Activated naive CD4-positive, alpha-beta T cell treated with anti-CD3 and anti-CD28 coated beads, Interleukin-2, amount 10 ng/mL, durations not matched to agents 7 days and 5 days (primary cell): ENCODE data around the gene TTLL9.

Experiments used
- CTCF ChIA-PET: fragments of 350-600 bp; sonication (Branson Sonifier 250); formaldehyde crosslinking; loops from one replicate; lab custom pipeline; 2021; ENCODE audit warnings: antibody characterized with exemption; lab: Charles Lee
- DNase-seq: peaks from one replicate; pipeline ENCODE4 v3.0.0-alpha.2; 2020
- H3K27ac Mint-ChIP-seq: one replicate; pipeline ENCODE4 v1.8.0; 2021; ENCODE audit warnings: mild to moderate bottlenecking, moderate library complexity, mixed read lengths
- H3K27me3 Mint-ChIP-seq: one replicate; pipeline ENCODE4 v1.8.0; 2021; ENCODE audit warnings: mild to moderate bottlenecking, mixed read lengths
- H3K36me3 Mint-ChIP-seq: one replicate; pipeline ENCODE4 v1.8.0; 2021; ENCODE audit warnings: mixed read lengths
- H3K4me1 Mint-ChIP-seq: one replicate; pipeline ENCODE4 v1.8.0; 2021; ENCODE audit warnings: mixed read lengths
- H3K4me3 Mint-ChIP-seq: one replicate; pipeline ENCODE4 v1.8.0; 2021; ENCODE audit warnings: mild to moderate bottlenecking, moderate library complexity, mixed read lengths
- H3K9me3 Mint-ChIP-seq: one replicate; pipeline ENCODE4 v1.8.0; 2021; ENCODE audit warnings: mixed read lengths

TTLL9 gene

DNA sequence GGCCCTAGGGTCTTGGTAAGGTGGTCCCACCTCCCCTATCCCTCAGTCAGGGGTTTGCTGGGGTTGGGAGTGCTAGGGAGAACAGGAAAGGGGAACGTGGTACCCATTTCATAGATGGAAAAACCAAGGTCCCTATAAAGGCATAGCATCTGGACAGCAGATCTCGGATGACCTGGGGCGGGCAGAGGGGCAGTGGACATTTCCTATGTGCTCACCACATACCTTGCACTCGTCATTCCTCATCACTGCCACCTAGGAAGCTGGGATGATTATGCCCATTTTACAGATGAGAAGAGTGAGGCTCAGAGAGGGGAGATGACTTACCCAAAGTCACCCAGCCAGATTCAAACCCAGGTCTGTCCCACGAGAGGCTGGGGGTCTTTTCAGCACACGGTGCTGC is 39.2 kb upstream of the TTLL9 start:
- H3K9me3 Mint-ChIP-seq, result no peaks in the 10 kb centered on the region
- H3K4me3 Mint-ChIP-seq, result no peak overlapping the region
- H3K27ac Mint-ChIP-seq, result no peak overlapping the region
- CTCF ChIA-PET, result interaction anchor here (0.6 to 1.1 kb wide), 3 partner anchors 14 to 49 kb away, joined by 3 read pairs; partner anchors contain the start of gene FOXS1
- H3K36me3 Mint-ChIP-seq, result no peaks in the 10 kb centered on the region
- H3K27me3 Mint-ChIP-seq, result peaks cover 3% of the 10 kb centered on the region
- no peak for DNase-seq
- H3K4me1 Mint-ChIP-seq, result peaks cover 6% of the 10 kb centered on the region

- Mint-ChIP-seq H3K4me3 (no peak overlapping the region), H3K36me3 (no peaks in the 10 kb centered on the region), H3K27me3 (peaks cover 5% of the 10 kb centered on the region), H3K4me1 (peaks cover 12% of the 10 kb centered on the region), H3K27ac (no peak overlapping the region), H3K9me3 (no peaks in the 10 kb centered on the region)
- CTCF ChIA-PET, result interaction anchor here (0.6 to 1.4 kb wide), 3 partner anchors 9 to 259 kb away, joined by 3 read pairs; no protein-coding TSS in a partner anchor
- no peak for DNase-seq
Measured at GRCh38 chr20:31831771-31832306, 38.6 kb upstream of the TTLL9 start.

- H3K27me3 Mint-ChIP-seq, result peaks cover 5% of the 10 kb centered on the region
- H3K27ac Mint-ChIP-seq, result no peak overlapping the region
- H3K36me3 Mint-ChIP-seq, result no peaks in the 10 kb centered on the region
- peaks cover 12% of the 10 kb centered on the region for H3K4me1 Mint-ChIP-seq
- CTCF ChIA-PET, result interaction anchor here (0.8 to 1.9 kb wide), 8 partner anchors 9 to 258 kb away, joined by 3 to 9 read pairs (median 3); no protein-coding TSS in a partner anchor
- no peaks in the 10 kb centered on the region for H3K9me3 Mint-ChIP-seq
- peak; percentile 72 for DNase-seq
- H3K4me3 Mint-ChIP-seq, result no peak overlapping the region
Measured at GRCh38 chr20:31833130-31833930, 37.1 kb upstream of the TTLL9 start.

DNA sequence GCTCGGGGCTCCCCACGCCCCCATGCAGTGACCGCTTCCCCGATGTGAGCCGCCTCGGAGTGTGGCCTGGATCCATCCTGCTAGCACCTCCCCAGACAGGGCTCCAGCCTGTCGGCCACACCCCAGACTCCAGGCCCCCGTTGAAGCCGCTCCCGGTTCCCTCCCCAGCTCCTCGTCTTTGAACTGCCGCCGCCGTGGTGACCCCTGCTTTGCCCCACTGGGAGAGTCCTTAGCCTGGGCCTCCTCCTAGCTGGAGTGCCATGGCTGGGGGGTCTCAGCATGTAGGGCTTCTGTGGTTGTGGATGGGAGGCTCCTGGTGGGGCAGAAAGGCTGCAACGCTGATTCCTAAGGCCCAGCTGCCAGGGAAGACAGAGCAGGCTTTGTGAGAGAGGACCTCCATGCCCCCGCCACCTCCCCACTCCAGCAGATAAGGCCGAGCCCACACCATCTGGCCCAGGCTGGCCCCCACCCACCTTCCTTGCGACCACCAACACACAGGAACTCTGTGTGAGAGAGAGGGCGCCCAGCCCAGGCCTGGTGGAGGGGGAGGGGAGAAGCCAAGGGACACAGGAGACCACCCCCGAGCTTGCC is 36.4 kb upstream of the TTLL9 start:
- DNase-seq, result no peak
- Mint-ChIP-seq H3K27ac (no peak overlapping the region), H3K27me3 (peaks cover 5% of the 10 kb centered on the region), H3K4me3 (no peak overlapping the region), H3K9me3 (no peaks in the 10 kb centered on the region), H3K36me3 (no peaks in the 10 kb centered on the region), H3K4me1 (peaks cover 12% of the 10 kb centered on the region)
- CTCF ChIA-PET, result interaction anchor here (0.8 to 3.0 kb wide), 7 partner anchors 8 to 197 kb away, joined by 3 to 12 read pairs (median 4); no protein-coding TSS in a partner anchor

DNA sequence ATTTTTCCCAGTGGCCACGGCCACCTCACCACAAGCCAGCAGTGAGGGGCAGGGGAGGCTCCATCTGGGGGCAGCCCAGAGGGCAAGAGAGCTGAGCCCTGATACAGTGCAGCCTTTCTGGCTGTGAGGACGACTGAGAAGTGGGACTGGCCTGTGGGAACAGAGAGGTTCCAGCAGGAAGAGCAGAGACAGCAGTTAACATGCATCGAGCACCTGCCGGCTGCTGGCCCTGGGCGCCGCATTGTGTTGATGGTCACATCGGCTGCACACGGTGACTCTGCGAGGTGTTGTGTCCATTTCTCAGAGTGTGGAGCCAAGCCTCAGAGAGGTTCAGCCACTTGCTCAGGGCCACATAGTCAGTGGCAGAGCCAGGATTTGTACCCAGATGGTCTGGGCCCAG is 34.9 kb upstream of the TTLL9 start:
- no peaks in the 10 kb centered on the region for H3K36me3 Mint-ChIP-seq
- H3K4me3 Mint-ChIP-seq, result no peak overlapping the region
- CTCF ChIA-PET, result interaction anchor here (3.0 to 4.1 kb wide), 2 partner anchors 11 to 12 kb away, joined by 12 to 24 read pairs; no protein-coding TSS in a partner anchor
- no peak overlapping the region for H3K27ac Mint-ChIP-seq
- no peak for DNase-seq
- H3K4me1 Mint-ChIP-seq, result peaks cover 12% of the 10 kb centered on the region
- no peaks in the 10 kb centered on the region for H3K9me3 Mint-ChIP-seq
- H3K27me3 Mint-ChIP-seq, result peaks cover 5% of the 10 kb centered on the region

DNA sequence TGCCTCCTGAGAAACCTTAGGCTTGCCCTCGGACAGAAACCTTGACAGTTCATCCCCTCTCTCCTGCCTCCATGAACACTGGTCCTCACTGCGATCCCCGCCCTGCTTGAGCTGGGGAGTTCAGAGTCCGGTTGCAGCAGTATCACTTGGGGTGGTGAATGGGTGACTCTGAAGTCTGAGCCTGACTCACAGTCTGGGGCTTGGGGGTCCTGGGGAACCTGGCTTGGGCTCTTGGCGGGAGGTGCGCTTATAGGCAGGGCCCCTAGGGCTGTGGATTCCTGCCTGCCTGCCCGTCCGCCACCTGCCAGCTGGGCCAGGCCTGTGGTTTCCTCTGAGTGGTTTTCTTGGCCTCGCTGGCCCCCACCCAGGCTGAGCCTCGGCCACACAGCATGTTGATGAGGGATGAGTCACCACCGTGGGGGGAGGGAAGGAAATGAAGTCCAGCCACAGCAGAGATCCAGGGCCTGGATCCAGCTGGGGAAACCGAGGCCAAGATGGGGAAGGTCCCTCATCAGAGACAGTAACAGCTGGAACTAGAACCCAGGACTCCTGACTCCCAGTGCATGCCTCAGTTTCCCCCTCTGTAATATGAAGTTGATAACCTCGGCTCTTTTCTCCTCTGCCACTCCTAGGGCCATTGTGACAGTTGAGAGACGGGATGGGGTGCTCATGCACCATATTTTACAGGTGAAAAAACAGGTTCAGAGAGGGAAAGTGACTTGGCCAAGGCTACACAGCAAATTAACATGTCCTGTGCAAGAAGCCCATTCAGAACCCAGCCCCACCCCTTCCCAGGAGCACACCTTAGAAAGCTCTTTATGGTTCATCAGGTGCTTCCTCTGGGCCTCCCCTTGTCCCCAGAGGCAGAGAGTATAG is 34.2 kb upstream of the TTLL9 start:
- CTCF ChIA-PET, result interaction anchor here (1.3 to 6.7 kb wide), 5 partner anchors 10 to 116 kb away, joined by 5 to 40 read pairs (median 12); partner anchors contain the start of gene PDRG1
- peaks cover 12% of the 10 kb centered on the region for H3K4me1 Mint-ChIP-seq
- H3K27me3 Mint-ChIP-seq, result peaks cover 5% of the 10 kb centered on the region
- no peak overlapping the region for H3K4me3 Mint-ChIP-seq
- H3K27ac Mint-ChIP-seq, result no peak overlapping the region
- no peaks in the 10 kb centered on the region for H3K9me3 Mint-ChIP-seq
- peak; percentile 49 for DNase-seq
- no peaks in the 10 kb centered on the region for H3K36me3 Mint-ChIP-seq

DNA sequence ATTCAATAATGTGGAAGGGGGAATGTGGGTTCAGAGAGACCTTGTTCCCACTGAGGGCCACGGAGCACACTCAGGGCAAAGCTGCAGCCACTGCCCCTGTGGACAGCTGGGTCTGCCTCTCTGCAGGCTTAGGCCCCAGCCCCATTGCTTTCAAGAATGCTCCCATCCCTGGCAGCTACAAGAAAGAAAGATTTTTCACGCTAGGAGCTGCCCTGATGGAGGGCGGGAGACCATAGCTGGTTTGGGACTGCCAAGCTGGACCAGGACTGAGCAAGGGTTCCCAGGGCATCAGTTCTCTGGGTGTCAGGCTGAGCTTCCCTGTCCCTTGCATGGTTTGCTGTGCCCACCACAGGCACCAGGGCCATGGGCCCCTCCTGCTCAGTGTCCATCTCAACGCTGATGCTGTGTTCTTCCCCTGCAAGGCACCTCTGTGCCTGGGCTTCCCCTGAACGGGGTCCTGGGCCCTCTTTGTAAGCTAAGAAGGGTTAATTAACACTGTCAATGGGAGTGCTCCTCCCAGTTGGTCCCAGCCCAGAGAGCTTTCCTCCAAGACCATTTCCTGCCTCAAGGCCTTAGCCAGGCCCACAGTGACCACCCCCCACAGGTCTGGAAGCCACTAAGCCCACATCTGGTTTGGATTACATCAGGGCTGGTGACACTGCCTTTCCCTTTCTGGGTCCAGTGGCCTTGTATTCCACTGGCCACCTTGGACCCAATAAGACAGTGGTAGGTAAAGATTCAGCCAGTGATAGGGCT is 33.4 kb upstream of the TTLL9 start:
- no peaks in the 10 kb centered on the region for H3K36me3 Mint-ChIP-seq
- H3K27me3 Mint-ChIP-seq, result peaks cover 5% of the 10 kb centered on the region
- H3K4me3 Mint-ChIP-seq, result no peak overlapping the region
- H3K4me1 Mint-ChIP-seq, result peaks cover 12% of the 10 kb centered on the region
- CTCF ChIA-PET, result interaction anchor here (1.0 to 6.7 kb wide), 7 partner anchors 10 to 195 kb away, joined by 3 to 40 read pairs (median 10); partner anchors contain the start of gene PDRG1
- H3K9me3 Mint-ChIP-seq, result no peaks in the 10 kb centered on the region
- DNase-seq, result no peak
- no peak overlapping the region for H3K27ac Mint-ChIP-seq

DNA sequence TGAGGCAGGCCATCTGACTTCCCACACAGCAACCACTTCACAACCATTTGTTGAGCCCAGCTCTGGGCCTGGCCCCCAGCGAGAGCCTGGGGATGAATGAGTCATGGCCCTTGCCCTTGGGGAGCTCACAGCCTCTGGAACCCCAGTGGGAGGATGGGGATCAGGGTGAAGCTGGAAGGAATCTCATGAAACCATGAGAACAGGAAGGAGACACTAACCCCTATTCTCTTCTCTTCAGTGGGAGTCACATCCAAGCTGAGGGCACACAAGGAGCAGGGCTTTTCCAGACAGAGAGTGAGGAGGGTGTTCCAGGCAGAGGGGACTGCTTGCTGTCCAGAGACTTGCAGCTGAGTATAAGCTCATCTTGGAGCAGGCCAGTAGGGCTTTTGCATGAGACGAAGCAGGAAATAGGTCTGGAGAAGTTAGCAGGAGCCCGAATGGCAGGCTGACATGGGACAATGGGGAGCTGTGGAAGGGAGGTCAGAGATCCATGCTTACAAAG is 32.5 kb upstream of the TTLL9 start:
- no peaks in the 10 kb centered on the region for H3K36me3 Mint-ChIP-seq
- no peak overlapping the region for H3K4me3 Mint-ChIP-seq
- H3K27me3 Mint-ChIP-seq, result peaks cover 5% of the 10 kb centered on the region
- H3K9me3 Mint-ChIP-seq, result no peaks in the 10 kb centered on the region
- no peak for DNase-seq
- H3K27ac Mint-ChIP-seq, result no peak overlapping the region
- H3K4me1 Mint-ChIP-seq, result peaks cover 12% of the 10 kb centered on the region
- CTCF ChIA-PET, result interaction anchor here (1.0 to 6.7 kb wide), 6 partner anchors 9 to 194 kb away, joined by 3 to 40 read pairs (median 7); no protein-coding TSS in a partner anchor

DNA sequence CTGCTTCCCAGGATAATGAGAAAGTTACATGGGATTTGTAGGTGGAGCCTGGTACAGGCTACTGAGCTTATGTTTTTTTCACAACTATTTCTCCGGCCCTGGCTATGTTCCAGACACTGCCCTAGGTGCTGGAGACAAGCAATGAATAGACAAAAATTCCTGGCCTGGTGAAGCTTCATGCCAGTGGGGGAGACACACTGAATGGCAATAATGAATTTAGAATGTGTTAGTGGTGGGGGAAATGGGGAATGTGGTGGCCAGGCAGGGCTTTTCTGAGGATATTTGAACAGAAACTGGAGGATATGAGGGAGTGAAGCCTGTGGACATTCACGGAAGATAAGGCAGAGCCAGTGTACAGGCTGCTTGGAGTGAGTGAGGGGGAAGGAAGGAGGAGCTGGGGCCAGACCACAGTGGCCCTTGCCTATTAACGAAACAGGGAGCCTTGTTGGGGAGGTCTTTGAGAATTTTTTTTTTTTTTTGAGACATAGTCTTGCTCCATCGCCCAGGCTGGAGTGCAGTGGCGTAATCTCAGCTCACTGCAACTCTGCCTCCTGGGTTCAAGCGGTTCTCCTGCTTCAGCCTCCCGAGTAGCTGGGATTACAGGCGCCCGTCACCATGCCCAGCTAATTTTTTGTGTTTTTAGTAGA is 31.7 kb upstream of the TTLL9 start:
- no peak overlapping the region for H3K4me3 Mint-ChIP-seq
- H3K27ac Mint-ChIP-seq, result no peak overlapping the region
- no peaks in the 10 kb centered on the region for H3K36me3 Mint-ChIP-seq
- peaks cover 6% of the 10 kb centered on the region for H3K27me3 Mint-ChIP-seq
- no peaks in the 10 kb centered on the region for H3K9me3 Mint-ChIP-seq
- CTCF ChIA-PET, result interaction anchor here (1.3 to 6.7 kb wide), 5 partner anchors 8 to 193 kb away, joined by 3 to 40 read pairs (median 10); no protein-coding TSS in a partner anchor
- no peak for DNase-seq
- peaks cover 12% of the 10 kb centered on the region for H3K4me1 Mint-ChIP-seq

DNA sequence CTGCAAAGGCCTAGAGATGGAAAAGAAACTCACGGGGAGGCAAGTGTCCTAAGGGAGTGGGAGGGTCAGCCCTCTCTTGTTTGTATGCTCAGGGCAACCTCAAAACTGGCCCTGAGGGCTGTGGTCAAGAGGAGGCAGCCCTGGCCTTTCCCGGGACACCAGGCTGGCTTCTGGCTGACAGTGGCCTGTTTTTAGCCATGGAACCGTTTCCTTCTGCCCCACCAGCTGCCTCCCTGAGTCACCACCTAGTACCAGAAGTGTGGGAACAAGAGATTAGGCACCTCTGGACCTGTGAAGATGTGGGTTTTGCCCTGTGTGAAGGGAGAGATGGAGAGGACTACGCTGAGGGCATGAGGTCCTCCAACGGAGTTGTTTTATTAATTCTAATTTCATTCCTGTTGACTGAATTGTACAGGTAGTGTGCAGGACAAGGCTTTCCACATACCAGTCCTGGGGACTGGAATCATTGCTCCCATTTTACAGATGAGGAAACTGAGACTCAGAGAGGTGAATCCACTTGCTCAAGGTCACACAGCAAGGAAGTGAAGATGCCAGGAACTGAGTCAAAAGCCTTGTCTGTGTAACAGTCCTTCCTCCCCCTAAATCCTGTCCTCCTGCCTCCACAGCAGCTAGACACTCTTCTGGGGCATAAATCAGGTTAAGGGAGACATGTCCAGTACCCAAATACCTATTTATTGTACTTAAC is 30.5 kb upstream of the TTLL9 start:
- Mint-ChIP-seq H3K27me3 (peaks cover 13% of the 10 kb centered on the region), H3K36me3 (no peaks in the 10 kb centered on the region), H3K4me1 (peaks cover 12% of the 10 kb centered on the region), H3K4me3 (no peak overlapping the region), H3K9me3 (no peaks in the 10 kb centered on the region), H3K27ac (no peak overlapping the region)
- CTCF ChIA-PET, result interaction anchor here (4.1 to 6.7 kb wide), 2 partner anchors 13 to 16 kb away, joined by 24 to 40 read pairs; no protein-coding TSS in a partner anchor
- DNase-seq, result no peak

DNA sequence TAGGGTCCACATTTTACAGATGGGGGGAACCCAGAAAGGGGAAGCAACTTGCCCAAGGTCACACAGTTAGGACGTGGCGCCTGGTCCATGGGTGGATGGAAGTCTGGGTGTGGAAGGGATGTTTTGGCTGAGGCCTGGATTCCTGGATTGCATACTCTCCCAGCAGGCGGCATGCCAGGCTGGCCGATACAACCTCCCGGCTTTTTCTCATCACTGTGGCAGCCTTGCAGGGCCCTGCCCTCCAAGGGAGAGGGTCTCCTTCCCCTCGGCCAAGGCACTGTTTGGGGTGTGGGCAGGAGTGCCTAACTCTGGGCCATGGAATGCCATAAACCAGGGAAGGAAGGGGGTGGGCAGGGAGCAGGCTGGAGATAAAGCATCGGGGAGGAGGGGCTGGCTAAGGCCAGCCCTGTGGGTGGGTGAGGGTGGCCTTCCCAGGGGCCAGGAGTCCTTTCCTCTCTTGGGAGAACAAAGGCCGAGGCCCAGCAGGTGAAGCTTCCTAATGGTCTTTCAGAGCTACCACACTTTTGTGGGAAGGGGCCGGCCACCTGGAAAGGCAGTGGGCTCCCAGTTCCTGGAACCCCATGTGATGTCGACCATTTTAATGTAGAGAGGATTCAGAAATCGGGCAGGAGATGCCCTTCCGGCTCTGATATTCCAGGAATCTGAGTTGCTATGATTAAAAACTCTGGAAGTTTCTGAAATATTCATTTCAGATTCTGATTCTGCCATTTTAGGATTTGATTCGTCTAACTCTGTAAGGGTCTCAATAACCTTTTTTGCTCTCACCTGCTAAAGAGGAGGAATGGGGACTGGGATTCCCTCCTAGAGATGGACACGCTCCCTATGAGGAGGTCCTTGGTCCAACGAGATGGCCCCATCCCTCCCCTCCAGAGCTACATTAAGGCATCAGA is 29.3 kb upstream of the TTLL9 start:
- Mint-ChIP-seq H3K4me1 (peaks cover 6% of the 10 kb centered on the region), H3K4me3 (no peak overlapping the region), H3K36me3 (no peaks in the 10 kb centered on the region), H3K27ac (no peak overlapping the region), H3K27me3 (peaks cover 10% of the 10 kb centered on the region), H3K9me3 (no peaks in the 10 kb centered on the region)
- CTCF ChIA-PET, result interaction anchor here (1.4 to 6.7 kb wide), 2 partner anchors 11 to 18 kb away, joined by 3 to 40 read pairs; no protein-coding TSS in a partner anchor
- no peak for DNase-seq
